Prostate gland (tissue), 2 donors: ENCODE results near the gene MYLK. TPM values are rescaled to one million over a fixed set of nuclear protein-coding genes. Genes with fewer than 3 reads are reported as not detected.

ENCODE experiments used
- DNase-seq: peaks from one replicate; pipeline ENCODE4 v3.0.0-alpha.2; 2019; ENCODE audit warnings: low spot score
- H3K27ac ChIP-seq, 2 donors: fragments of 200-600 bp; sonication (generic); 2 replicates each; pipeline ENCODE4 v1.5.1; 2017 to 2019
- H3K27me3 ChIP-seq: fragments of 200-600 bp; sonication (generic); replicated peaks from 2 replicates; pipeline ENCODE4 v1.5.1; 2019; ENCODE audit not compliant: insufficient read depth
- H3K36me3 ChIP-seq, 2 donors: fragments of 200-600 bp; sonication (generic); 1 replicate in 1 of 2; 2 replicates in 1 of 2; pipeline versions ENCODE4 v1.5.1 to v1.8.1; 2017 to 2019
- H3K4me1 ChIP-seq: fragments of 200-600 bp; sonication (generic); replicated peaks from 2 replicates; pipeline ENCODE4 v1.5.1; 2019
- H3K4me3 ChIP-seq, 2 donors: fragments of 200-600 bp; sonication (generic); 2 replicates each; pipeline ENCODE4 v1.5.1; 2017 to 2019
- H3K9me3 ChIP-seq: fragments of 200-600 bp; sonication (generic); 2 replicates; pipeline ENCODE4 v1.5.1; 2017
- POLR2A ChIP-seq: fragments of 450-650 bp; IDR thresholded peaks from one replicate; pipeline ENCODE4 v1.6.1; 2016; ENCODE audit warnings: antibody characterized with exemption, mild to moderate bottlenecking
- POLR2AphosphoS5 ChIP-seq: sonication (generic); formaldehyde crosslinking; IDR thresholded peaks from one replicate; pipeline ENCODE4 v1.6.1; 2017; ENCODE audit warnings: antibody characterized with exemption
- WGBS: methylation state at CpG from one replicate; pipeline ENCODE4 v1.1.5; 2018; 5-methylcytosine and 5-hydroxymethylcytosine counted together
- intact Hi-C: fragments of 100-400 bp; cut with DNase I; formaldehyde crosslinking; loops from one replicate; pipeline ENCODE4 v1.14.2; 2022
- total RNA-seq, 2 donors: library from RNA; depleted of rRNA; stranded (reverse); fragments of >200 nt; gene quantifications; one replicate each; pipeline ENCODE4 v1.1.0, GENCODE V29; 2016
- TF ChIP-seq, protein P1 (sequence below), 4 experiments: fragments of 200-600 bp in 2 of 4; fragments of 450-650 bp in 2 of 4; sonication (generic) in 2 of 4; IDR thresholded peaks; 1 replicate in 3 of 4; 2 replicates in 1 of 4; pipeline ENCODE4 v1.5.1; 2016 to 2019; ENCODE audit warnings: antibody characterized with exemption in 4 of 4, mild to moderate bottlenecking in 2 of 4, moderate library complexity in 2 of 4

The MYLK gene
- total RNA-seq, 2 donors from 2014 or later: 345 to 600 TPM

DNA sequence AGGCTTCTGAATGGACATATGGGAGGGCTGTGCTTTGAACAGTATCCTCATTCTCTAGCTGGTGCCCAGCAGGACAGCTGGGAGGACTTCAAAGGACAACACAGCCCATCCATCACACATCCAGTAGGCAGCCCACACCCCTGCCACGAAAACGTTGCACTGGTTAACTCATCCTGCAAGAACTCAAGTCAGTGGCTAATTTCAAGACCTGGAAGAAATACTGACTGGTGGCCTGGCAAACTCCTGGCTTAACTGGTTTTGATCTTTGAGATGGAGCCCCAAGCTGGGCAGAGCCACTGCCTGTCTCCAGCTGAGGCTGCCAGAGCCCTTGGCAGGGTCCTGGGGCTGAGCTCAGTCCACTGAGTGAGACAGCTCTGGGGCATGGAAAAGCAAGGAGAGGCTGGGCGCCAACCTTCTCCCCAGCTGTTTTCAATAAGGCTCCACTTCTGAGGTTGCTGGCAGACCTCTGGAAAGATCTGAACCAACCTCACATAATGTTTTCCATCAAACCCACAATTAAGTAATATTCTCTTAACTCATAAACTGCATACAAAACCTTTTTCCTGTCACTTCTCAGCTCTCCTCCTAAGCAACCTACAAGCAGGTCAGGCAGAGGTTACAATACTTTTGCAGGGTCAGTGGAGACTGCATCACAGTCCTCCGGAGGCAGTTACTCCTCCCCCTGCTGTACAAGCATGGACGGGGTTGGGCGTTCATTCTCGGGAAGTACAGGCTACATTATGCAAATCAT, 110.3 kb downstream of the MYLK start:
- no peak for DNase-seq
- 44% methylated on average over 7 of the region's 7 CpGs for WGBS
- Histone ChIP-seq H3K27ac (no peak overlapping the region), H3K4me1 (no peaks in the 10 kb centered on the region), H3K4me3 (no peak overlapping the region), H3K27me3 (no peaks in the 10 kb centered on the region), H3K36me3 (no peaks in the 10 kb centered on the region), H3K9me3 (no peaks in the 10 kb centered on the region)
- TF ChIP-seq, protein P1, sequence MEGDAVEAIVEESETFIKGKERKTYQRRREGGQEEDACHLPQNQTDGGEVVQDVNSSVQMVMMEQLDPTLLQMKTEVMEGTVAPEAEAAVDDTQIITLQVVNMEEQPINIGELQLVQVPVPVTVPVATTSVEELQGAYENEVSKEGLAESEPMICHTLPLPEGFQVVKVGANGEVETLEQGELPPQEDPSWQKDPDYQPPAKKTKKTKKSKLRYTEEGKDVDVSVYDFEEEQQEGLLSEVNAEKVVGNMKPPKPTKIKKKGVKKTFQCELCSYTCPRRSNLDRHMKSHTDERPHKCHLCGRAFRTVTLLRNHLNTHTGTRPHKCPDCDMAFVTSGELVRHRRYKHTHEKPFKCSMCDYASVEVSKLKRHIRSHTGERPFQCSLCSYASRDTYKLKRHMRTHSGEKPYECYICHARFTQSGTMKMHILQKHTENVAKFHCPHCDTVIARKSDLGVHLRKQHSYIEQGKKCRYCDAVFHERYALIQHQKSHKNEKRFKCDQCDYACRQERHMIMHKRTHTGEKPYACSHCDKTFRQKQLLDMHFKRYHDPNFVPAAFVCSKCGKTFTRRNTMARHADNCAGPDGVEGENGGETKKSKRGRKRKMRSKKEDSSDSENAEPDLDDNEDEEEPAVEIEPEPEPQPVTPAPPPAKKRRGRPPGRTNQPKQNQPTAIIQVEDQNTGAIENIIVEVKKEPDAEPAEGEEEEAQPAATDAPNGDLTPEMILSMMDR (IDR thresholded peaks at IDR 0.05): no peak
- intact Hi-C loops: no loop called here

DNA sequence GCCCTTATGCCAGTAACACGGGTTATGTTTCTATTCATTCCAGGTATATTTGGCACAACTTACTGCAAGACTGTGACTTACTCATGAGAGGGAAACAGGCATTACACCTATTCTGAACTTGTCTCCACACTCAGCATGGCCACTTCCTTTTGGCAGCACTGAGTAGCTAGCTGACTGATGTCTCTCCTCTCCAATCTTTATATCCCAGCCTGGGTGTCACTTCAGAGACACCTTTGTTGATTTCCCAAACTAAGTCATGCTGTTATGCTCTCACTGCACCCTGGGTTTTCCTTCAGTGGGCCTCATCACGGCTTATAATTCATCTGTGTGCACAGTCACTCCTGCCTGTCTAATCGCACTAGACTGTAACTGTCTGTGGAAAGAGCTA, 114.8 kb downstream of the MYLK start:
- H3K4me3 ChIP-seq: no peak overlapping the region
- TF ChIP-seq, protein P1 (IDR thresholded peaks at IDR 0.05): no peak
- peak; percentile 5 for TF ChIP-seq POLR2AphosphoS5
- no peak for TF ChIP-seq POLR2A
- H3K27ac ChIP-seq: no peak overlapping the region
- H3K4me1 ChIP-seq: peaks cover 8% of the 10 kb centered on the region
- no peak for DNase-seq
- no peaks in the 10 kb centered on the region for H3K27me3 ChIP-seq
- no peaks in the 10 kb centered on the region for H3K9me3 ChIP-seq
- 40% methylated on average over 3 of the region's 3 CpGs for WGBS
- intact Hi-C loops: no loop called here
- H3K36me3 ChIP-seq: no peaks in the 10 kb centered on the region

DNA sequence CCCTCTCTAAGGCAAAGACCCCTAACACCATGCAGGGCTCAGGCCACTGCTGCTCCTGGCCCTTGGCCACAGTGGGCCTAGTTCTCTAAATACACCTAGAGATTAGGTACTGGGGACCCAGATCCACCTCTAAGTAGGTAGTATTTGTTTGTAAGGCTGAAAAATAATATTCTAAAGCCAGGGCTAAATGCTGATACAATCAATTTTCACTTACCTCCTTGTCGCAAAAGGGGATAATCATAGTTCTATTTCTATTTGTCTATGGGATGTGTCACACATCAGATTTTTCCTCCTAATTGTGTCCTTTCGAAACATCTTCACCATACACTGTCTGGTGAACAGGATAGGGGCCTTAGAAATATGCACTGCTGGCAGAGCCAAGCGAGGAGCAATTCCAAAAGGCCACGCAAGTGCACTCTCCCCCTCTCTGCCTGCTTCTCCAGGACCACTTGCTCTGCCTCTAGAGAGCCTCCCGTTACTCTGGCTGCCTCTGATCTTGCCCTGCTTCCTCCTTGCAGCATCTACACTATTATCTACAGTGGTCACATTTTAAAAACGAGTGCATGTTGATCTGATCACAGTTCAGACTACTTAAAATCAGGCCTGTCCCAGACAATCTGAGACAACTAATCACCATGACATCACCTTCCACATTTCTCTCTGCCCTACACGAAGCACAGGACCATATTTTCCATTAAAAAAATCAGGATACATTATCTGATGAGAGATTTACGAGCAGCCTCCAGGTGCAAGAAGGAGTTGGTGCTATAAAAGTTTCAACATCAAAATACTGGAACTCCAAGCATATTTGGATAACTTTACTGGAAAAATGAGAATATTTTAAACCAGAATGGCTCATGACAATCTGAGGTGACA, 115.4 kb downstream of the MYLK start:
- Histone ChIP-seq H3K27me3 (no peaks in the 10 kb centered on the region), H3K27ac (peak overlapping the region in 1 of 2 donors; percentile 29), H3K4me1 (peaks cover 8% of the 10 kb centered on the region), H3K4me3 (no peak overlapping the region), H3K9me3 (no peaks in the 10 kb centered on the region), H3K36me3 (no peaks in the 10 kb centered on the region)
- no peak for DNase-seq
- intact Hi-C loops: no loop called here
- TF ChIP-seq, protein P1 (IDR thresholded peaks at IDR 0.05): no peak
- TF ChIP-seq POLR2AphosphoS5 (peak; percentile 12), POLR2A (no peak)
- whole genome bisulfite sequencing: 41% methylated on average over 8 of the region's 8 CpGs

DNA sequence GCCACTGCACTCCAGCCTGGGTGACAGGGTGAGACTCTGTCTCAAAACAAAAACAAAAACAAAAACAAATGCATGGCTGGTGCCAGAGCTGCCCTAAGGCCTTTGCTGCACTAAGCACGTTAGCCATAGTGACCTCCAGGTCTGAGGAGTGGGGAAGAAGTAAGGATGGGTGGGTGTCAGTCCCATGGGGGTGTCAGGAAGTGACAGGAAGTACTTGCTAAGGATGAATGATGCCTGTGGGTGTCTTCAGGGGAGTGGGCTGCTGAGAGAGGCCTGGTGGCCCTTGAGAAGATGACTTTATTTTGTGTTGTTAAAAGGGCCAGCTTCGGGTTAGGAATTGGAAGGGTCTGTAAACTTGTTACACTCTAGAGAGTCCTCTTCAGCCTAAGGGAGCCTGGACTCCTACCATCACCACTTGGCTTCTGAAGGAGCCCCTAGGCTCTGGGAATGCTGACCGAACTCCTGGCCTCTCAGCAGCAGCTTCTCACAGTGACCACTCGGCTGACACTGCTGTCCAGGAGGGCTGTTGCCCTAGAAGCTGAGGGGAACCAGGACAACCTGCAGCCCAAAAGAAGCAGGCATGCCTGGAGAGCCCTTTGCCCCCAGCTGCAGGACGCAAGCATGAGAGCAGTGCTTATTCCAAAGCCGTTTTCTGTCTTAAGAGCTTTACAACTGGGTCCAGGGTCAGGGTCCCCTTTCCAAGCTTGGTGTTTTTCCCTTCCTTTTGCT, 116.4 kb downstream of the MYLK start:
- Histone ChIP-seq H3K36me3 (no peaks in the 10 kb centered on the region), H3K4me1 (peaks cover 8% of the 10 kb centered on the region), H3K27ac (peak overlapping the region in 1 of 2 donors; percentile 29), H3K4me3 (no peak overlapping the region), H3K9me3 (no peaks in the 10 kb centered on the region), H3K27me3 (no peaks in the 10 kb centered on the region)
- WGBS: 97% methylated on average over 6 of the region's 6 CpGs
- no peak for TF ChIP-seq POLR2A
- TF ChIP-seq, protein P1 (IDR thresholded peaks at IDR 0.05): no peak
- no peak for TF ChIP-seq POLR2AphosphoS5
- DNase-seq: no peak
- intact Hi-C loops: no loop called here
